Measurements from ENCODE around the gene MSRB2.

MSRB2 gene

GRCh38 chr10:23148214-23148613 is 52.8 kb downstream of the MSRB2 start:
- Histone ChIP-seq H3K9me3 (no peaks in the 10 kb centered on the region), H3K36me3 (no peaks in the 10 kb centered on the region), H3K27me3 (peaks cover 19% of the 10 kb centered on the region), H3K4me3 (ENCODE audit: low read depth in 1 of 2, low read length in 1 of 2) (no peak overlapping the region), H3K4me1 (ENCODE audit: control insufficient read depth in 1 of 2, insufficient read depth in 1 of 2, low read depth in 1 of 2, low read length in 1 of 2) (no peaks in the 10 kb centered on the region), H3K27ac (no peak overlapping the region)
- TF ChIP-seq CTCF (IDR thresholded peaks at IDR 0.05): no peak

GRCh38 chr10:23150091-23150490 is 54.7 kb downstream of the MSRB2 start:
- H3K9me3 ChIP-seq: no peaks in the 10 kb centered on the region
- no peaks in the 10 kb centered on the region for H3K4me1 ChIP-seq (ENCODE audit: control insufficient read depth in 1 of 2, insufficient read depth in 1 of 2, low read depth in 1 of 2, low read length in 1 of 2)
- no peak overlapping the region for H3K4me3 ChIP-seq (ENCODE audit: low read depth in 1 of 2, low read length in 1 of 2)
- no peaks in the 10 kb centered on the region for H3K36me3 ChIP-seq
- no peak overlapping the region for H3K27ac ChIP-seq
- peaks cover 12% of the 10 kb centered on the region for H3K27me3 ChIP-seq
- TF ChIP-seq CTCF (IDR thresholded peaks at IDR 0.05): no peak

GRCh38 chr10:23150610-23151009 is 55.2 kb downstream of the MSRB2 start:
- no peak overlapping the region for H3K27ac ChIP-seq
- no peaks in the 10 kb centered on the region for H3K4me1 ChIP-seq (ENCODE audit: control insufficient read depth in 1 of 2, insufficient read depth in 1 of 2, low read depth in 1 of 2, low read length in 1 of 2)
- TF ChIP-seq CTCF (IDR thresholded peaks at IDR 0.05): no peak
- H3K9me3 ChIP-seq: no peaks in the 10 kb centered on the region
- H3K27me3 ChIP-seq: peaks cover 14% of the 10 kb centered on the region
- H3K36me3 ChIP-seq: no peaks in the 10 kb centered on the region
- H3K4me3 ChIP-seq (ENCODE audit: low read depth in 1 of 2, low read length in 1 of 2): no peak overlapping the region

- Histone ChIP-seq H3K36me3 (no peaks in the 10 kb centered on the region), H3K4me1 (ENCODE audit: control insufficient read depth in 1 of 2, insufficient read depth in 1 of 2, low read depth in 1 of 2, low read length in 1 of 2) (no peaks in the 10 kb centered on the region), H3K4me3 (ENCODE audit: low read depth in 1 of 2, low read length in 1 of 2) (no peak overlapping the region), H3K27ac (no peak overlapping the region), H3K27me3 (peaks cover 14% of the 10 kb centered on the region), H3K9me3 (no peaks in the 10 kb centered on the region)
- TF ChIP-seq CTCF (IDR thresholded peaks at IDR 0.05): no peak
Measured at GRCh38 chr10:23151071-23151470, 55.7 kb downstream of the MSRB2 start.

- no peak for TF ChIP-seq CTCF (IDR thresholded peaks at IDR 0.05)
Measured at GRCh38 chr10:23155169-23155568, 59.8 kb downstream of the MSRB2 start.

More at GRCh38 chr10:23155169-23155568, 59.8 kb downstream of the MSRB2 start:
- Histone ChIP-seq H3K4me3 (ENCODE audit: low read depth in 1 of 2, low read length in 1 of 2) (no peak overlapping the region), H3K27ac (no peak overlapping the region), H3K36me3 (no peaks in the 10 kb centered on the region), H3K27me3 (peaks cover 31% of the 10 kb centered on the region), H3K4me1 (ENCODE audit: control insufficient read depth in 1 of 2, insufficient read depth in 1 of 2, low read depth in 1 of 2, low read length in 1 of 2) (peaks cover 0 to 5% of the 10 kb centered on the region in 2 experiments), H3K9me3 (no peaks in the 10 kb centered on the region)
